Muscle layer of colon (tissue), 2 donors: ENCODE measurements around the gene CACNA1D.
A peak's percentile ranks its signal among the peaks of the same experiment; 100 is the strongest.

Source experiments
- H3K27ac ChIP-seq: one replicate; pipeline ENCODE4 v1.7.0; 2013; ENCODE audit warnings: low read depth, mild to moderate bottlenecking, low read length, moderate library complexity
- H3K27me3 ChIP-seq, 2 donors: one replicate each; pipeline ENCODE4 v1.7.0; 2013; ENCODE audit warnings: low read length in 2 of 2, mild to moderate bottlenecking in 2 of 2; ENCODE audit not compliant: insufficient read depth in 2 of 2, control insufficient read depth in 1 of 2
- H3K36me3 ChIP-seq: one replicate; pipeline ENCODE4 v1.7.0; 2013; ENCODE audit warnings: mild to moderate bottlenecking, low read length; ENCODE audit not compliant: insufficient read depth
- H3K4me1 ChIP-seq: one replicate; pipeline ENCODE4 v1.7.0; 2013; ENCODE audit warnings: mild to moderate bottlenecking, low read length; ENCODE audit not compliant: insufficient read depth
- H3K4me3 ChIP-seq, 2 donors: one replicate each; pipeline ENCODE4 v1.7.0; 2013; ENCODE audit warnings: low read length in 2 of 2, low read depth in 1 of 2, mild to moderate bottlenecking in 1 of 2, moderate library complexity in 1 of 2
- H3K9ac ChIP-seq: one replicate; pipeline ENCODE4 v1.7.0; 2013; ENCODE audit warnings: low read length
- H3K9me3 ChIP-seq: one replicate; pipeline ENCODE4 v1.7.0; 2013; ENCODE audit warnings: mild to moderate bottlenecking, low read length
- donor health status: abdominal sarcoma.
- donor health status: Adenocarcinoma of cecum.

CACNA1D gene

DNA sequence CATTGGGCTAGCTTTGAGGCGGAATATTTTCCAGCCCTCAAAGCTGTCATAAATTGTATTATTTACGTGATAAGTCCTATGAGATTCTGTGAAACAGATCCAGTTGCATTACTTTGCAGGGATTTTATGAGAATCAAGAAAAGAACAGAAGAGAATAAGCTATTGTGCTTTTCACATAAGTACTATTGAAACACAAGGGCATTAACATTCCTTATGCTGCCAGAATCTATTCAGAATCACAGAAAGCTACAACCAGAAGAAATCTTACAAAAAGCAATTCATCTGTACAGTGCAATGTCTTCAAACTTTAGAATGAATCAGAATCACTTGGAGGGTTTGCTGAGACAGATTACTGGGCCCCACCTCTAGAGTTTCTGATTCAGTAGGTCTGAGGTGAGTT, 10.6 kb upstream of the CACNA1D start:
- H3K9me3 ChIP-seq, result no peaks in the 10 kb centered on the region
- no peaks in the 10 kb centered on the region for H3K36me3 ChIP-seq
- H3K4me1 ChIP-seq, result no peaks in the 10 kb centered on the region
- H3K27ac ChIP-seq, result no peak overlapping the region
- H3K9ac ChIP-seq, result no peak overlapping the region
- no peaks in the 10 kb centered on the region for H3K27me3 ChIP-seq
- H3K4me3 ChIP-seq, result no peak overlapping the region

GRCh38 chr3:53484984-53485383, 9.4 kb upstream of the CACNA1D start:
- Histone ChIP-seq H3K9me3 (no peaks in the 10 kb centered on the region), H3K4me1 (no peaks in the 10 kb centered on the region), H3K9ac (no peak overlapping the region), H3K4me3 (no peak overlapping the region), H3K27me3 (no peaks in the 10 kb centered on the region), H3K36me3 (no peaks in the 10 kb centered on the region), H3K27ac (no peak overlapping the region)

GRCh38 chr3:53485675-53486403, 8.6 kb upstream of the CACNA1D start:
- no peaks in the 10 kb centered on the region for H3K4me1 ChIP-seq
- H3K27ac ChIP-seq, result no peak overlapping the region
- no peaks in the 10 kb centered on the region for H3K9me3 ChIP-seq

DNA sequence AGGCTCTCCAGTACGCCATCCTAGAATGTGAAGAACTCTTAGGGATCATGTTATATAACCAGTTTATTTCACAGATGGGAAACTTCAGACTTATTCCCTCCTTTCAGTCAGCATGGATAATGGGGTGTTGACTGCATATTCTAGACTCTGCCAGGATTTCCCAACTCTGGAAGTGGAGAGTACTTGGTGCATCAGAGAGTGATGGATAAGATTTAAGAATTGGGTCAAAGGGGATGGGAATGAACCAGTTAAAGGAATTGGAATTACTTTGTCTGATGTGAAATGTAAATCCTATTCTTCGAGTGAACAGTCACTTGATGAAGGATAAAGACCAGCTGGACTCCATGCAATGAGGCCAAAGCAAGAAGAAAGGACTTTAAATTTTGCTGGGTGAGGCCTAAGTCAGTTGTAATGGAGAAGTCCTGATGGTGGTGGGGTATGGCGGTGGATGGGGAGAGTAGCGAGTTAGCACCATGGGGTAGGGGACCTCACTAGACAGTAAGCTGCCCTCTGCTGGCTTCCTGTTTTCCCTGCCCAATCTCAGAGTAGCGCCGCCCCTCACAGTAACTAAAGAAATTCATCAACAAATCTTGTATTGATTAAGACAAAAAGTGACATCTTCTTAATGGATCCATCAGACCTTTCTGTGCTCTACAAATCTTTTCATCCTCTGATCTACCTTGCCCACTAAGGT, 7.3 kb upstream of the CACNA1D start:
- Histone ChIP-seq H3K4me3 (no peak overlapping the region), H3K9ac (no peak overlapping the region), H3K9me3 (no peaks in the 10 kb centered on the region), H3K36me3 (no peaks in the 10 kb centered on the region), H3K4me1 (no peaks in the 10 kb centered on the region), H3K27me3 (no peaks in the 10 kb centered on the region), H3K27ac (no peak overlapping the region)

More at GRCh38 chr3:53485675-53486403, 8.6 kb upstream of the CACNA1D start:
- no peak overlapping the region for H3K9ac ChIP-seq
- H3K36me3 ChIP-seq, result no peaks in the 10 kb centered on the region
- H3K27me3 ChIP-seq, result no peaks in the 10 kb centered on the region
- no peak overlapping the region for H3K4me3 ChIP-seq

DNA sequence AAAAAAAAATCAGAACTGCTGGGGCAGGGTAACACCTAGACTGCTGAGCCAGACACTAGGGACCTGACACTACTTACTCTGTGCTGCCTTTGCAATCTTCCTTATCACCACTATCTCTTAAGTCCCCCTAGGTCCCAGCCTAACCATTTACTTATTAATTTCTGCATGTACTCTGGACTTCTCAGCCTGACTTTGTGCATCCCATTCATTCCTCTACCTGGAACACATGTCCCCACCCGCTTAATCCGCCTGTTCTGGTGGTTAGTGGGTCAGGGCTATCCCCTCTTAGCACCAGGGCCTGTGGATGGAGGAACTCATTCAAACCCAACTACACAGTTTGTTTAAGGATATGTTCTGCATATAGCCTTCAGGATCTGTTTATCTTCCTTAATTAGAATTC, 5.0 kb upstream of the CACNA1D start:
- H3K4me3 ChIP-seq, result no peak overlapping the region

DNA sequence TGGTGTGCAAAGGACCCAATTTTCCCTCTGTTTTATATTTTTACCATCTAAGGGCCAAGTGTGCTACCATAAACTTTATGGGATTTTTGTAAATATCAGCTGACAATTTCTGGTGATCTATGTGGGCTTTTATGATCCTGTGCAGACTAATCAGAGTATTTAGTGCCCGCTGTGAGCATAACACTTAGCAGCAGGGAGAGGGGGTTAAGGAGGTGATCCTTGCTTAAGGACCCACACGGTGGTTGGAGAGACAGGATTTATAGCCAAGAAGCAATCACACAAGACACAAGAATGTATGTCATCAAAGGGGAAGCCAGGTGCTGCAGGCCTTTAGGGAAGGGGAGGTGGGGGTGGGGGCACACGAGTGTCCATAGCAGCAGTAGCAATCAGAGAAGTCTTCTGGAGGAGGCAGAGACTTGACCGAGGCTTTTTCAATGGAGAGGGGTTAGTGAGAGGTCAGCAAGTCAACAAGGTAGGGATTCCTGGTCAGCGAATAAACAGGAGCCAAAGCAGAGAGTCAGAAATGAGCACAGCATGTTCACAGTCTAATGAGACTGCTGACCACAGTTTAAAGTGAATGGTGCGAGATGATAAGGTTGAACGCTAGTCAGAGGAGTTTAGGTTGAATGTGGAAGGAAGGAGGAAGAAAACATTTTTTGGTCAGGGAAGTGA, 4.5 kb upstream of the CACNA1D start:
- no peak overlapping the region for H3K27ac ChIP-seq
- H3K36me3 ChIP-seq, result no peaks in the 10 kb centered on the region
- no peak overlapping the region for H3K9ac ChIP-seq
- H3K27me3 ChIP-seq, result no peaks in the 10 kb centered on the region
- H3K9me3 ChIP-seq, result no peaks in the 10 kb centered on the region
- H3K4me1 ChIP-seq, result no peaks in the 10 kb centered on the region
- no peak overlapping the region for H3K4me3 ChIP-seq

More for the DNA sequence above, 5.0 kb upstream of the CACNA1D start:
- Histone ChIP-seq H3K9me3 (no peaks in the 10 kb centered on the region), H3K4me1 (no peaks in the 10 kb centered on the region), H3K36me3 (no peaks in the 10 kb centered on the region), H3K9ac (no peak overlapping the region), H3K27me3 (no peaks in the 10 kb centered on the region), H3K27ac (no peak overlapping the region)

- H3K27ac ChIP-seq, result no peak overlapping the region
- H3K27me3 ChIP-seq, result no peaks in the 10 kb centered on the region
- H3K9ac ChIP-seq, result no peak overlapping the region
- no peaks in the 10 kb centered on the region for H3K36me3 ChIP-seq
- no peaks in the 10 kb centered on the region for H3K4me1 ChIP-seq
- no peak overlapping the region for H3K4me3 ChIP-seq
- no peaks in the 10 kb centered on the region for H3K9me3 ChIP-seq
Observed at GRCh38 chr3:53490459-53490968, 3.9 kb upstream of the CACNA1D start.

GRCh38 chr3:53491276-53491675, 3.1 kb upstream of the CACNA1D start:
- H3K27me3 ChIP-seq, result no peaks in the 10 kb centered on the region
- H3K27ac ChIP-seq, result no peak overlapping the region
- no peak overlapping the region for H3K4me3 ChIP-seq
- no peaks in the 10 kb centered on the region for H3K4me1 ChIP-seq
- no peaks in the 10 kb centered on the region for H3K9me3 ChIP-seq
- no peaks in the 10 kb centered on the region for H3K36me3 ChIP-seq
- H3K9ac ChIP-seq, result no peak overlapping the region

- Histone ChIP-seq H3K4me3 (peak overlapping the region in 1 of 2 donors; percentile 26), H3K9ac (no peak overlapping the region), H3K4me1 (peaks cover 19% of the 10 kb centered on the region), H3K36me3 (no peaks in the 10 kb centered on the region), H3K27me3 (no peaks in the 10 kb centered on the region), H3K9me3 (no peaks in the 10 kb centered on the region), H3K27ac (no peak overlapping the region)
Observed at GRCh38 chr3:53493595-53493962, 832 bp upstream of the CACNA1D start.

DNA sequence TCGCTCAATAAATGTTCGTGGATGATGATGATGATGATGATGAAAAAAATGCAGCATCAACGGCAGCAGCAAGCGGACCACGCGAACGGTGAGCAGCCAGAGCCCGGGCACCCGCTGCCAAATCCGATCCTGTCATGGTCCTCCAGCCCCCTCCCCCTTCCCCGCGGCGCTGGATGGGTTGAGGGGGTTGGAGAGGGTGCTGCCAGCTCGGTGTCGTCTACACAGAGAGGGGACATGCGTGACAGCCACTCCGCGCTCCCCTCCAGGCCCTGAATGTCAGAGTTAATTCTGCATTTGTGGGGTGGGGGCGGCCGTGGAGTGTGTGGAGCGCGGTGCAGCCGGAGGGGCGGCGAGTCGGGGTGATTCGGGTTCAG, 722 bp downstream of the CACNA1D start:
- no peaks in the 10 kb centered on the region for H3K27me3 ChIP-seq
- peaks cover 29% of the 10 kb centered on the region for H3K4me1 ChIP-seq
- H3K9me3 ChIP-seq, result no peaks in the 10 kb centered on the region
- peak overlapping the region; percentile 60 to 63 for H3K4me3 ChIP-seq
- H3K27ac ChIP-seq, result peak overlapping the region; percentile 49
- no peak overlapping the region for H3K9ac ChIP-seq
- H3K36me3 ChIP-seq, result no peaks in the 10 kb centered on the region

DNA sequence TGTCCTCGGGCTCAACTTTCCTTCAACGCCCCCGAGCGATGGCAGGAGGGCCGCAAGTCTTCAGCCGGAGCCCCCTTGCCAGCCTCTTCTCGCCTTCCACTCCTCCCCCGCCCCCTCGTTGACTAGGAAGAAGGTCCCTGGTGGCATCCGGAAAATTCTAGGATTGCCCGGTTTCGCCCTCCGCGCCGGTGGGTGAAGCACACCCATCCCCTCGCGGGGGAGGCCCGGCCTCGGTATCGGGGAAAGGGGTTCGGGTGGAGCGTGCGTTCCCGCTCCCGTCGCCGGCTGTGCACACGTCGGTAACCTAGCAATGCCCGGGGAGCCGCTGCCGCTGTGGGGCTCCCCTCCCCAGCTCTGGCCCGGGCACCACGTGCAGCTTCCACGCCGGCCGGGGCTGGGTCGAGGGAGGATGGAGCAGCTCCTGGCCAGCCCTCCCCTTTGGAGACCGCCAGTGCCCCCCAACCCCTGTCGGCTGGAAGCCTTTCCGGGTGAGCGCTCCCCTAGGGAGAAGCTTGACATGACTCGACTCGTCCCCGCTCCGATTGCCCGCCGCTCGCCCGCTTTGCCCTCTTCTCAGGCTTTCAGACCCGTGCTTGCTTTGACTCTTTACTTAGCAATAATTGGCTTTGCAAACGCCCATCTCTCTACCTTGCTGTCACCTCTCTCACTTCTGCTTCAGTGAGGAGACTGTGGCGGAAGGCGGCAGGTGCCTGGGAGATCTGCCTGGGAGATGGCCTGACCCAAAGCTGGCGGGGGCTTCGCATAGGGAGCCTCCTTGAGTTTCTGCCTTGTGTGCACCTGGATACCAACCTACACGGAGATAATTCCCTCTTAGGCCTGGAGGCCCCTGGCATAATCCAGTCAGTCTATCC, 1.3 kb downstream of the CACNA1D start:
- Histone ChIP-seq H3K4me1 (peaks cover 29% of the 10 kb centered on the region), H3K36me3 (no peaks in the 10 kb centered on the region), H3K9me3 (no peaks in the 10 kb centered on the region), H3K27me3 (no peaks in the 10 kb centered on the region), H3K9ac (no peak overlapping the region), H3K4me3 (peak overlapping the region; percentile 60 to 63), H3K27ac (peak overlapping the region; percentile 49)
